Measurements from ENCODE around the gene SDK2.

The SDK2 gene

GRCh38 chr17:73644145-73645049 lies at the start of gene SDK2:
TSS of gene SDK2 (minus strand) at chr17:73644445. CDS start at chr17:73644088, 357 bp downstream.
- no peak for DNase-seq (ENCODE audit: low spot score)

GRCh38 chr17:73693071-73693470 lies 48.8 kb upstream of the SDK2 start:
- no peak for DNase-seq (ENCODE audit: low spot score)

- no peak for DNase-seq (ENCODE audit: low spot score)
Measured at GRCh38 chr17:73691321-73691766, 47.1 kb upstream of the SDK2 start.

- no peak for DNase-seq (ENCODE audit: low spot score)
Measured at GRCh38 chr17:73690676-73691075, 46.4 kb upstream of the SDK2 start.

- no peak for DNase-seq (ENCODE audit: low spot score)
Measured at GRCh38 chr17:73689596-73690275, 45.5 kb upstream of the SDK2 start.

GRCh38 chr17:73686961-73687360 lies 42.7 kb upstream of the SDK2 start:
- no peak for DNase-seq (ENCODE audit: low spot score)

GRCh38 chr17:73686126-73686525 lies 41.9 kb upstream of the SDK2 start:
- DNase-seq (ENCODE audit: low spot score) = no peak

GRCh38 chr17:73684183-73684582 lies 39.9 kb upstream of the SDK2 start:
- no peak for DNase-seq (ENCODE audit: low spot score)

GRCh38 chr17:73683771-73684170 lies 39.5 kb upstream of the SDK2 start:
- DNase-seq (ENCODE audit: low spot score) = no peak

GRCh38 chr17:73681946-73682345 lies 37.7 kb upstream of the SDK2 start:
- DNase-seq (ENCODE audit: low spot score) = no peak

- DNase-seq (ENCODE audit: low spot score) = no peak
Measured at GRCh38 chr17:73679476-73679875, 35.2 kb upstream of the SDK2 start.

GRCh38 chr17:73678999-73679398 lies 34.8 kb upstream of the SDK2 start:
- no peak for DNase-seq (ENCODE audit: low spot score)

- DNase-seq (ENCODE audit: low spot score) = no peak
Measured at GRCh38 chr17:73669771-73670170, 25.5 kb upstream of the SDK2 start.

- no peak for DNase-seq (ENCODE audit: low spot score)
Measured at GRCh38 chr17:73667181-73667959, 23.1 kb upstream of the SDK2 start.

GRCh38 chr17:73663614-73664013 lies 19.4 kb upstream of the SDK2 start:
- no peak for DNase-seq (ENCODE audit: low spot score)

- no peak for DNase-seq (ENCODE audit: low spot score)
Measured at GRCh38 chr17:73660366-73660765, 16.1 kb upstream of the SDK2 start.

- DNase-seq (ENCODE audit: low spot score) = no peak
Measured at GRCh38 chr17:73658821-73659515, 14.7 kb upstream of the SDK2 start.

GRCh38 chr17:73657473-73658116 lies 13.3 kb upstream of the SDK2 start:
- no peak for DNase-seq (ENCODE audit: low spot score)

- no peak for DNase-seq (ENCODE audit: low spot score)
Measured at GRCh38 chr17:73654241-73654640, 10.0 kb upstream of the SDK2 start.

- DNase-seq (ENCODE audit: low spot score) = no peak
Measured at GRCh38 chr17:73653810-73654209, 9.6 kb upstream of the SDK2 start.

GRCh38 chr17:73652886-73653480 lies 8.7 kb upstream of the SDK2 start:
- no peak for DNase-seq (ENCODE audit: low spot score)
